ENCODE data around the gene SNX19.
"Not testable (repeated sequence)": the region's sequence is repeated elsewhere in the genome, so short reads cannot be mapped to it uniquely, and the experiment has no call there.

DNA sequence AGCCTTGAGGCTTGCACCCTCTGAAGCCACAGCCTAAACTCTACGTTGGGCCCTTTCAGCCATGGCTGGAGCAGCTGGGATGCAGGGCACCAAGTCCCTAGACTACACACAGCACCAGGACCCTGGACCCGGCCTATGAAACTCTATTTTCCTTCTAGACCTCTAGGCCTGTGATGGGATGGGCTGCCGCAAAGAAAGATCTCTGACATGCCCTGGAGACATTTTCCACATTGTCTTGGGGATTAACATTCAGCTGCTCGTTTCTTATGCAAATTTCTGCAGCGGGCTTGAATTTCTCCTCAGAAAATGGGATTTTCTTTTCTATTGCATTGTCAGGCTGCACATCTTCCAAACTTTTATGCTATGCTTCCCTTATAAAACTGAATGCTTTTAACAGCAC lies 4.3 kb upstream of the SNX19 start:
- TF ChIP-seq, protein P1, sequence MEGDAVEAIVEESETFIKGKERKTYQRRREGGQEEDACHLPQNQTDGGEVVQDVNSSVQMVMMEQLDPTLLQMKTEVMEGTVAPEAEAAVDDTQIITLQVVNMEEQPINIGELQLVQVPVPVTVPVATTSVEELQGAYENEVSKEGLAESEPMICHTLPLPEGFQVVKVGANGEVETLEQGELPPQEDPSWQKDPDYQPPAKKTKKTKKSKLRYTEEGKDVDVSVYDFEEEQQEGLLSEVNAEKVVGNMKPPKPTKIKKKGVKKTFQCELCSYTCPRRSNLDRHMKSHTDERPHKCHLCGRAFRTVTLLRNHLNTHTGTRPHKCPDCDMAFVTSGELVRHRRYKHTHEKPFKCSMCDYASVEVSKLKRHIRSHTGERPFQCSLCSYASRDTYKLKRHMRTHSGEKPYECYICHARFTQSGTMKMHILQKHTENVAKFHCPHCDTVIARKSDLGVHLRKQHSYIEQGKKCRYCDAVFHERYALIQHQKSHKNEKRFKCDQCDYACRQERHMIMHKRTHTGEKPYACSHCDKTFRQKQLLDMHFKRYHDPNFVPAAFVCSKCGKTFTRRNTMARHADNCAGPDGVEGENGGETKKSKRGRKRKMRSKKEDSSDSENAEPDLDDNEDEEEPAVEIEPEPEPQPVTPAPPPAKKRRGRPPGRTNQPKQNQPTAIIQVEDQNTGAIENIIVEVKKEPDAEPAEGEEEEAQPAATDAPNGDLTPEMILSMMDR (IDR thresholded peaks at IDR 0.05 in 4 of 5, conservative IDR thresholded peaks at IDR 0.05 in 1 of 5), result not testable (repeated sequence)
- not testable (repeated sequence) for TF ChIP-seq POLR2A (IDR thresholded peaks at IDR 0.05)

All from gastrocnemius medialis (tissue), 4 donors.